ENCODE data around the gene DMAP1.

DNA sequence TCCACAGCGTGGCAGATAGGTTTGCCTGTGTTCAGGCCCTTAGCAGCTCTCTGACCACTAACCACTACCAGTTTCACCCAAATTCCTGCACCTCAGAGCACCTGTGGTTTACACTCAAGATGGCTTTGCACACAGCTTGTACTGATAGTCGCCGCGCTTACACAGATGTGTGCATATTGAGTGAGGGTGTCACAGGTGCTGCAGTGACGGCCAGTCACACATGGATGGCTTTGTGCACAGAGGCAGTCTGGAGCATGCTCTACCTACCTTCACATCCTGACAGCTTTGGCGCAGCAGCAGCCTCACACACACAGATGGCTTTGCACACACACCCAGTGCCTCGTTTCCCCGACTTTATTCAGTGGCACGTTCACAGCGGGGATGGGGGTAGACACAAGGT is 7.5 kb downstream of the DMAP1 start:
- TF ChIP-seq, protein P1, sequence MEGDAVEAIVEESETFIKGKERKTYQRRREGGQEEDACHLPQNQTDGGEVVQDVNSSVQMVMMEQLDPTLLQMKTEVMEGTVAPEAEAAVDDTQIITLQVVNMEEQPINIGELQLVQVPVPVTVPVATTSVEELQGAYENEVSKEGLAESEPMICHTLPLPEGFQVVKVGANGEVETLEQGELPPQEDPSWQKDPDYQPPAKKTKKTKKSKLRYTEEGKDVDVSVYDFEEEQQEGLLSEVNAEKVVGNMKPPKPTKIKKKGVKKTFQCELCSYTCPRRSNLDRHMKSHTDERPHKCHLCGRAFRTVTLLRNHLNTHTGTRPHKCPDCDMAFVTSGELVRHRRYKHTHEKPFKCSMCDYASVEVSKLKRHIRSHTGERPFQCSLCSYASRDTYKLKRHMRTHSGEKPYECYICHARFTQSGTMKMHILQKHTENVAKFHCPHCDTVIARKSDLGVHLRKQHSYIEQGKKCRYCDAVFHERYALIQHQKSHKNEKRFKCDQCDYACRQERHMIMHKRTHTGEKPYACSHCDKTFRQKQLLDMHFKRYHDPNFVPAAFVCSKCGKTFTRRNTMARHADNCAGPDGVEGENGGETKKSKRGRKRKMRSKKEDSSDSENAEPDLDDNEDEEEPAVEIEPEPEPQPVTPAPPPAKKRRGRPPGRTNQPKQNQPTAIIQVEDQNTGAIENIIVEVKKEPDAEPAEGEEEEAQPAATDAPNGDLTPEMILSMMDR (IDR thresholded peaks at IDR 0.05): no peak
- no peak for TF ChIP-seq POLR2AphosphoS5 (IDR thresholded peaks at IDR 0.05; ENCODE audit: low read depth, low read length)
- TF ChIP-seq, protein P2, sequence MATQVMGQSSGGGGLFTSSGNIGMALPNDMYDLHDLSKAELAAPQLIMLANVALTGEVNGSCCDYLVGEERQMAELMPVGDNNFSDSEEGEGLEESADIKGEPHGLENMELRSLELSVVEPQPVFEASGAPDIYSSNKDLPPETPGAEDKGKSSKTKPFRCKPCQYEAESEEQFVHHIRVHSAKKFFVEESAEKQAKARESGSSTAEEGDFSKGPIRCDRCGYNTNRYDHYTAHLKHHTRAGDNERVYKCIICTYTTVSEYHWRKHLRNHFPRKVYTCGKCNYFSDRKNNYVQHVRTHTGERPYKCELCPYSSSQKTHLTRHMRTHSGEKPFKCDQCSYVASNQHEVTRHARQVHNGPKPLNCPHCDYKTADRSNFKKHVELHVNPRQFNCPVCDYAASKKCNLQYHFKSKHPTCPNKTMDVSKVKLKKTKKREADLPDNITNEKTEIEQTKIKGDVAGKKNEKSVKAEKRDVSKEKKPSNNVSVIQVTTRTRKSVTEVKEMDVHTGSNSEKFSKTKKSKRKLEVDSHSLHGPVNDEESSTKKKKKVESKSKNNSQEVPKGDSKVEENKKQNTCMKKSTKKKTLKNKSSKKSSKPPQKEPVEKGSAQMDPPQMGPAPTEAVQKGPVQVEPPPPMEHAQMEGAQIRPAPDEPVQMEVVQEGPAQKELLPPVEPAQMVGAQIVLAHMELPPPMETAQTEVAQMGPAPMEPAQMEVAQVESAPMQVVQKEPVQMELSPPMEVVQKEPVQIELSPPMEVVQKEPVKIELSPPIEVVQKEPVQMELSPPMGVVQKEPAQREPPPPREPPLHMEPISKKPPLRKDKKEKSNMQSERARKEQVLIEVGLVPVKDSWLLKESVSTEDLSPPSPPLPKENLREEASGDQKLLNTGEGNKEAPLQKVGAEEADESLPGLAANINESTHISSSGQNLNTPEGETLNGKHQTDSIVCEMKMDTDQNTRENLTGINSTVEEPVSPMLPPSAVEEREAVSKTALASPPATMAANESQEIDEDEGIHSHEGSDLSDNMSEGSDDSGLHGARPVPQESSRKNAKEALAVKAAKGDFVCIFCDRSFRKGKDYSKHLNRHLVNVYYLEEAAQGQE (IDR thresholded peaks at IDR 0.05; ENCODE audit: insufficient read depth in 1 of 2, low read depth in 2 of 2, low read length in 1 of 2): no peak
- TF ChIP-seq SIN3A (IDR thresholded peaks at IDR 0.05; ENCODE audit: borderline replicate concordance, insufficient read depth, low read depth, low read length): no peak
- TF ChIP-seq TCF7L2 (IDR thresholded peaks at IDR 0.05; ENCODE audit: low read depth, low read length): no peak

Measured in Panc1 (cell line).